Measurements from ENCODE around the gene HECTD4. TPM values are rescaled to one million over a fixed set of nuclear protein-coding genes. Genes with fewer than 3 reads are reported as not detected.
"Not testable (repeated sequence)": the region's sequence is repeated elsewhere in the genome, so short reads cannot be mapped to it uniquely, and the experiment has no call there.

HECTD4 gene
- total RNA-seq, 1 experiment from 2014 or later = 24.6 TPM

DNA sequence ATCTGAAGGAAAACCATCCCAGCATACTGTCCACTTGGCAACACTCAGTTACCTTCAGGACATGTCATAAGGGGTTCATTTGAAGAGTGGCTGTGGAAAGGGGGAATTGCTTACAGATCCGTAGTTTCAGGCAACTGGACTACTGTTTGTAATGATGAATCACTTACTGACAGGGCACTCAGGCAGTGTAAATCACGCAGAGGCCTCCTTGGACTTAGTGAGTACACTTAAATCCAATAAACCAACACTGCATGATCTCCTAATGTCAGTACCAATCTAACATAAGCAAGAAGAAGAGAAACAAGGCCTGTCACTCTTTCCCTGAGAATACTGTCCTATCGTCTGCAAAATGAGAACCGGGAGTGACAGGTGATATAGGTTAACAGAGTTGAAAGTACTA is 152.1 kb downstream of the HECTD4 start:
- Histone ChIP-seq H3K79me2 (ENCODE audit: low read length) (no peaks in the 10 kb centered on the region), H4K20me1 (ENCODE audit: low read length) (no peaks in the 10 kb centered on the region), H3K9ac (ENCODE audit: low read length) (no peak overlapping the region), H3K27ac (ENCODE audit: low read length) (no peak overlapping the region), H3K36me3 (ENCODE audit: low read depth, low read length) (peaks cover 28% of the 10 kb centered on the region), H3K4me3 (ENCODE audit: low read length) (no peak overlapping the region), H3K4me1 (ENCODE audit: insufficient read depth, low read length) (no peaks in the 10 kb centered on the region), H3K27me3 (ENCODE audit: low read length) (no peaks in the 10 kb centered on the region), H3K9me2 (replicated peaks; ENCODE audit: low read length) (no peaks in the 10 kb centered on the region), H3F3A (ENCODE audit: low read length, unreplicated experiment) (no peaks in the 10 kb centered on the region), H3K9me3 (ENCODE audit: low read length) (no peaks in the 10 kb centered on the region), H2AFZ (ENCODE audit: low read length) (no peak overlapping the region), H3K4me2 (ENCODE audit: low read length) (no peak overlapping the region)
- peak; percentile 75 for ATAC-seq
- ChIA-PET CTCF (no interaction called here), POLR2A (ENCODE audit: unreplicated experiment) (interaction anchor here (0.5 kb wide), 1 partner anchor 167 kb away, joined by 4 read pairs; no protein-coding TSS in a partner anchor)
- BruUV-seq (replicated peaks) = no TSS peak
- TF ChIP-seq EZH2phosphoT487 (IDR thresholded peaks at IDR 0.05; ENCODE audit: borderline replicate concordance, low read length) (no peak), EZH2 (IDR thresholded peaks at IDR 0.05; ENCODE audit: low read length, unreplicated experiment) (no peak), CTCF (conservative IDR thresholded peaks at IDR 0.05; ENCODE audit: low read depth, low read length) (no peak)
- intact Hi-C loops (cut with micrococcal nuclease) = no loop called here
- no peak for DNase-seq

- ChIA-PET POLR2A (ENCODE audit: unreplicated experiment) (no interaction called here), CTCF (no interaction called here)
- Histone ChIP-seq H3K79me2 (ENCODE audit: low read length) (no peaks in the 10 kb centered on the region), H3K27me3 (ENCODE audit: low read length) (no peaks in the 10 kb centered on the region), H2AFZ (ENCODE audit: low read length) (no peak overlapping the region), H3K27ac (ENCODE audit: low read length) (no peak overlapping the region), H3K9me2 (replicated peaks; ENCODE audit: low read length) (no peaks in the 10 kb centered on the region), H3K9me3 (ENCODE audit: low read length) (no peaks in the 10 kb centered on the region), H3K9ac (ENCODE audit: low read length) (no peak overlapping the region), H3K4me2 (ENCODE audit: low read length) (no peak overlapping the region), H3K4me1 (ENCODE audit: insufficient read depth, low read length) (no peaks in the 10 kb centered on the region), H3F3A (ENCODE audit: low read length, unreplicated experiment) (no peaks in the 10 kb centered on the region), H4K20me1 (ENCODE audit: low read length) (no peaks in the 10 kb centered on the region), H3K36me3 (ENCODE audit: low read depth, low read length) (peaks cover 17% of the 10 kb centered on the region), H3K4me3 (ENCODE audit: low read length) (no peak overlapping the region)
- BruUV-seq (replicated peaks) = no TSS peak
- DNase-seq = no peak
- no peak for ATAC-seq
- intact Hi-C loops (cut with micrococcal nuclease) = no loop called here
- TF ChIP-seq EZH2phosphoT487 (IDR thresholded peaks at IDR 0.05; ENCODE audit: borderline replicate concordance, low read length) = no peak
- TF ChIP-seq CTCF (conservative IDR thresholded peaks at IDR 0.05; ENCODE audit: low read depth, low read length) = no peak
- no peak for TF ChIP-seq EZH2 (IDR thresholded peaks at IDR 0.05; ENCODE audit: low read length, unreplicated experiment)
These were observed 155.5 kb downstream of the HECTD4 start for GRCh38 chr12:112226768-112227167.

GRCh38 chr12:112220628-112221027 is 161.6 kb downstream of the HECTD4 start:
- H3K79me2 ChIP-seq (ENCODE audit: low read length); H3F3A ChIP-seq (ENCODE audit: low read length, unreplicated experiment); intact Hi-C loops (cut with micrococcal nuclease); DNase-seq; H3K4me1 ChIP-seq (ENCODE audit: insufficient read depth, low read length); BruUV-seq (replicated peaks); H3K9me3 ChIP-seq (ENCODE audit: low read length); H4K20me1 ChIP-seq (ENCODE audit: low read length); H2AFZ ChIP-seq (ENCODE audit: low read length); H3K4me2 ChIP-seq (ENCODE audit: low read length); CTCF ChIA-PET; POLR2A ChIA-PET (ENCODE audit: unreplicated experiment); H3K36me3 ChIP-seq (ENCODE audit: low read depth, low read length); H3K27ac ChIP-seq (ENCODE audit: low read length); H3K4me3 ChIP-seq (ENCODE audit: low read length); H3K9ac ChIP-seq (ENCODE audit: low read length); H3K9me2 ChIP-seq (replicated peaks; ENCODE audit: low read length); H3K27me3 ChIP-seq (ENCODE audit: low read length); ATAC-seq: not testable (repeated sequence)

All from PC-3 (cell line).